ENCODE measurements around the gene CYB561D2. TPM values are rescaled to one million over a fixed set of nuclear protein-coding genes. Genes with fewer than 3 reads are reported as not detected.

CYB561D2 gene
- total RNA-seq, 1 experiment from 2014 or later, result 16.8 TPM

- H3K9ac ChIP-seq (ENCODE audit: extremely low read depth, insufficient read length, low read length), result no peak overlapping the region
- 0 out of 7 replicates have a peak, but pooled peaks cover 0 to 4% (median 0%) of the 10 kb centered on the region in 3 experiments for H3K36me3 Mint-ChIP-seq (ENCODE audit: insufficient read depth in 1 of 3, low read depth in 3 of 3)
- no peak for DNase-seq
- H4K8ac ChIP-seq (replicated peaks; ENCODE audit: insufficient read length, low read depth, low read length), result no peak overlapping the region
- 0 out of 4 replicates have a peak, but pooled peaks cover 0 to 6% of the 10 kb centered on the region in 2 experiments for H3K4me1 Mint-ChIP-seq
- H4K91ac ChIP-seq (ENCODE audit: insufficient read length, low read depth, low read length), result no peak overlapping the region
- no peaks in the 10 kb centered on the region for H3K23me2 ChIP-seq (ENCODE audit: insufficient read length, low read depth, low read length, poor library complexity, severe bottlenecking)
- no peak overlapping the region for H2BK120ac ChIP-seq (ENCODE audit: low read depth, low read length, poor library complexity, severe bottlenecking)
- WGBS (ENCODE audit: extremely low coverage, insufficient read length, low lambda C conversion rate), result no CpG with 5 or more reads among the region's 5 CpGs
- H2BK12ac ChIP-seq (ENCODE audit: insufficient read length, low read depth, low read length), result no peak overlapping the region
- H3K56ac ChIP-seq (ENCODE audit: insufficient read length, low read depth, low read length), result no peak overlapping the region
- no peaks in the 10 kb centered on the region for H3K79me1 ChIP-seq (ENCODE audit: insufficient read depth, low read depth, low read length, poor library complexity, severe bottlenecking)
- no peak overlapping the region for H2AFZ ChIP-seq (ENCODE audit: low read length)
- no peaks in the 10 kb centered on the region for H3K9me3 ChIP-seq (ENCODE audit: control insufficient read depth, low read depth, low read length)
- H3K27me3 ChIP-seq (ENCODE audit: insufficient read depth, low read length), result no peaks in the 10 kb centered on the region
- H2BK5ac ChIP-seq (ENCODE audit: insufficient read length, low read length), result no peak overlapping the region
- H3K79me2 ChIP-seq (ENCODE audit: insufficient read depth, low read length), result no peaks in the 10 kb centered on the region
- no peak overlapping the region; the same call in 1 of the 2 replicates for H3K14ac ChIP-seq (ENCODE audit: insufficient read depth, low read length)
- no peak overlapping the region for H3K18ac ChIP-seq (ENCODE audit: insufficient read length, low read depth, low read length)
- H3T11ph ChIP-seq (ENCODE audit: low read length), result no peak overlapping the region
- no peak overlapping the region for H2AK5ac ChIP-seq (ENCODE audit: insufficient read length, low read length)
- H3K4me3 Mint-ChIP-seq, result no peak overlapping the region
- no peak overlapping the region for H3K4me2 ChIP-seq (ENCODE audit: insufficient read depth, insufficient read length, low read length)
- H4K20me1 ChIP-seq (ENCODE audit: control insufficient read depth, insufficient read depth, insufficient read length), result no peaks in the 10 kb centered on the region
- H4K5ac ChIP-seq (ENCODE audit: insufficient read length, low read depth, low read length), result no peak overlapping the region
- TF ChIP-seq CTCF (conservative IDR thresholded peaks at IDR 0.05), result no peak
- peaks cover 6% of the 10 kb centered on the region for H3K27me3 Mint-ChIP-seq (ENCODE audit: low read depth)
- no peaks in the 10 kb centered on the region for H3K9me3 Mint-ChIP-seq
- H2BK20ac ChIP-seq (ENCODE audit: low read depth, low read length, poor library complexity, severe bottlenecking), result no peak overlapping the region
- no peak overlapping the region for H2BK15ac ChIP-seq (ENCODE audit: low read depth, low read length)
- no peak overlapping the region for H3K27ac Mint-ChIP-seq
- H3K23ac ChIP-seq (ENCODE audit: insufficient read length, low read depth, low read length), result no peak overlapping the region
- no peaks in the 10 kb centered on the region for H3K4me1 ChIP-seq (ENCODE audit: insufficient read depth, low read length)
- no peak overlapping the region for H3K4ac ChIP-seq (ENCODE audit: low read depth, low read length)
- no peak overlapping the region for H3K27ac ChIP-seq (ENCODE audit: insufficient read length, low read depth, low read length)
Observed at GRCh38 chr3:50392101-50392715, 41.5 kb downstream of the CYB561D2 start.

All from H9 (cell line).